HG03432 (cell line): ENCODE measurements around the gene SUCLA2.
"Not testable (repeated sequence)": the region's sequence is repeated elsewhere in the genome, so short reads cannot be mapped to it uniquely, and the experiment has no call there.

ENCODE experiments used
- ATAC-seq: cut with Tn5 transposase; IDR thresholded peaks from one replicate; pipeline ENCODE4 v1.9.1; 2021; ENCODE audit warnings: mild to moderate bottlenecking, moderate library complexity; ENCODE audit not compliant: unreplicated experiment

SUCLA2 gene

GRCh38 chr13:48001114-48001881, at the start of gene SUCLA2:
Gene SUCLA2, minus strand, starts transcription at chr13:48001273. Its CDS starts 4 bp downstream, at chr13:48001269.
- peak; percentile 99 for ATAC-seq

GRCh38 chr13:48050550-48050949, 49.5 kb upstream of the SUCLA2 start:
- no peak for ATAC-seq

GRCh38 chr13:48043789-48044503, 42.9 kb upstream of the SUCLA2 start:
- ATAC-seq = no peak

GRCh38 chr13:48042894-48043293, 41.8 kb upstream of the SUCLA2 start:
- no peak for ATAC-seq

- no peak for ATAC-seq
These were observed 39.8 kb upstream of the SUCLA2 start for GRCh38 chr13:48040896-48041295.

GRCh38 chr13:48040049-48040448, 39.0 kb upstream of the SUCLA2 start:
- no peak for ATAC-seq

GRCh38 chr13:48038761-48039160, 37.7 kb upstream of the SUCLA2 start:
- no peak for ATAC-seq

GRCh38 chr13:48037346-48038173, 36.5 kb upstream of the SUCLA2 start, which contains the start of gene NUDT15:
Gene NUDT15, plus strand, starts transcription at chr13:48037726. Its CDS starts 21 bp downstream, at chr13:48037747.
- ATAC-seq = peak; percentile 94

GRCh38 chr13:48029859-48030258, 28.8 kb upstream of the SUCLA2 start:
- ATAC-seq = no peak

- no peak for ATAC-seq
These were observed 27.0 kb upstream of the SUCLA2 start for GRCh38 chr13:48028066-48028465.

- no peak for ATAC-seq
These were observed 18.7 kb upstream of the SUCLA2 start for GRCh38 chr13:48019796-48020195.

- no peak for ATAC-seq
These were observed 17.6 kb upstream of the SUCLA2 start for GRCh38 chr13:48018637-48019036.

- ATAC-seq = no peak
These were observed 13.3 kb upstream of the SUCLA2 start for GRCh38 chr13:48014359-48014758.

- ATAC-seq = no peak
These were observed 11.6 kb upstream of the SUCLA2 start for GRCh38 chr13:48012668-48013067.

GRCh38 chr13:48010698-48011097, 9.6 kb upstream of the SUCLA2 start:
- ATAC-seq = no peak

GRCh38 chr13:48009284-48009683, 8.2 kb upstream of the SUCLA2 start:
- ATAC-seq = no peak

- ATAC-seq = no peak
These were observed 5.3 kb upstream of the SUCLA2 start for GRCh38 chr13:48006396-48006795.

- ATAC-seq = no peak
These were observed 3.1 kb upstream of the SUCLA2 start for GRCh38 chr13:48004201-48004600.

- not testable (repeated sequence) for ATAC-seq
These were observed 926 bp upstream of the SUCLA2 start for GRCh38 chr13:48001999-48002398.

- ATAC-seq = peak; percentile 45
These were observed 437 bp downstream of the SUCLA2 start for GRCh38 chr13:48000559-48001113.

- no peak for ATAC-seq
These were observed 1.1 kb downstream of the SUCLA2 start for GRCh38 chr13:47999973-48000372.
